GM21367 (cell line): ENCODE measurements around the gene AFAP1L2.

Experiments
- ATAC-seq: cut with Tn5 transposase; IDR thresholded peaks from one replicate; pipeline ENCODE4 v1.9.1; 2021; ENCODE audit not compliant: unreplicated experiment

AFAP1L2 gene, protein sequence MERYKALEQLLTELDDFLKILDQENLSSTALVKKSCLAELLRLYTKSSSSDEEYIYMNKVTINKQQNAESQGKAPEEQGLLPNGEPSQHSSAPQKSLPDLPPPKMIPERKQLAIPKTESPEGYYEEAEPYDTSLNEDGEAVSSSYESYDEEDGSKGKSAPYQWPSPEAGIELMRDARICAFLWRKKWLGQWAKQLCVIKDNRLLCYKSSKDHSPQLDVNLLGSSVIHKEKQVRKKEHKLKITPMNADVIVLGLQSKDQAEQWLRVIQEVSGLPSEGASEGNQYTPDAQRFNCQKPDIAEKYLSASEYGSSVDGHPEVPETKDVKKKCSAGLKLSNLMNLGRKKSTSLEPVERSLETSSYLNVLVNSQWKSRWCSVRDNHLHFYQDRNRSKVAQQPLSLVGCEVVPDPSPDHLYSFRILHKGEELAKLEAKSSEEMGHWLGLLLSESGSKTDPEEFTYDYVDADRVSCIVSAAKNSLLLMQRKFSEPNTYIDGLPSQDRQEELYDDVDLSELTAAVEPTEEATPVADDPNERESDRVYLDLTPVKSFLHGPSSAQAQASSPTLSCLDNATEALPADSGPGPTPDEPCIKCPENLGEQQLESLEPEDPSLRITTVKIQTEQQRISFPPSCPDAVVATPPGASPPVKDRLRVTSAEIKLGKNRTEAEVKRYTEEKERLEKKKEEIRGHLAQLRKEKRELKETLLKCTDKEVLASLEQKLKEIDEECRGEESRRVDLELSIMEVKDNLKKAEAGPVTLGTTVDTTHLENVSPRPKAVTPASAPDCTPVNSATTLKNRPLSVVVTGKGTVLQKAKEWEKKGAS

DNA sequence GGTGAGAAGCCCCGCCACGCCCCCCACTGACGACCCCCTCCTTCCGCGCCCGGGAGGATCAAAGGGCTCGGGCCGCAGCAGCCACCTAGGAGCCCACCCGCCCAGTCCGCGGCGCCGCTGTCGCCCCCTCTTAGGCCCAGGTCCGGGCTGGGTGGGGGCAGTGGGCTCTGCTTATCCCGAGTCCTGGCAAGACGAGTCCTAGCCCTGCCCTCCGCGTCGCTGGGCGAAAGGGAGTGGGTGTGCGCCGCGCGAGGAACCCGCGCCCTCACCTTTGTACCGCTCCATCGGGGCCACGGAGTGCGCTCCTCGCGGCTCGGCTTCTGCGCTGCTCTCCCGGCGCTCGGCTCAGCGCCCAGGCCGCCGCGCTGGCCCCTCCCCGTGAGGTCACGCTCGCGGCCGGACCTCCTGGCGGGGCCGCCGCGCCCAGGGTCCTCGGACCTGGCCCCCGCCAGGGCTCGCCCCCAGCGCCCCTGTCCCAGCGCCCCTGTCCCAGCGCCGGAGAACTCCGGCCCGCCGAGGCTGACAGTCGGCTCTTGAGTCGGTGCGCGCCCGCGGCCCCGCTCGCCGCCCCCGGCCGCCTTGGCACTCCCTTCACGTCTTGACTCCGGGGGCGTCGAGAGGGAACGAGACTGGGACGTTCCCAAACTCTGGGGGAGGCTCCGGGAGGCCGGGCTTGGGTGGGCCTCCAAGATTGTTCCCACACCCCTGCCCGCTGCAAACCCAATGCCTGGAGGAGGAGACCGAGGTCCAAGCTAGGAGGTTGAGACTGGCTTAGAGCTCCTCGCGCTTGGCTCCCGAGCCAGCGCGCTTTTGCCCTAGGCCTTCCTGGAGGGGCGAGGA lies at the start of gene AFAP1L2:
Gene AFAP1L2, minus strand, starts transcription at position 332 of the 840 bp plus-strand sequence. Its CDS starts 47 bp downstream, at position 285.
- ATAC-seq = no peak

DNA sequence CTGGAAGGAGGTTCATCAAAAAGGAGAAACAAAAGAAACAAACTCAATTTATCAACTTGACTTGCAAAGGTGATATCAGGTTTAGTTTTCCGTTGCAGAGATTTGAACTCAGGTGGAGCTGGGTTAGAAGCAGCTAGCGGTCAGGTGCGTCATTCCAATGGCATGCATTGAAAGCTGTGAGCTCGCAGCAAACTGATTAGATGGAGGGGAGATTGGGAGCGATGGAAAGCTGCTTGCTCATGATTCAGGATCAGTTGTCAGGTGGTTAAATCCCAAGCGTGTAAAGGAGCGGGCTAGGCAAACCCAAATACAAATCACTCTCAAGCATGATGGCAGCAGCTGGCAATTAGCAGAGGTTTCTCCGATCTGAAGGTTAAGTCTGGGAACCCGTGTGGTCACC lies 49.3 kb upstream of the AFAP1L2 start:
- ATAC-seq = no peak

DNA sequence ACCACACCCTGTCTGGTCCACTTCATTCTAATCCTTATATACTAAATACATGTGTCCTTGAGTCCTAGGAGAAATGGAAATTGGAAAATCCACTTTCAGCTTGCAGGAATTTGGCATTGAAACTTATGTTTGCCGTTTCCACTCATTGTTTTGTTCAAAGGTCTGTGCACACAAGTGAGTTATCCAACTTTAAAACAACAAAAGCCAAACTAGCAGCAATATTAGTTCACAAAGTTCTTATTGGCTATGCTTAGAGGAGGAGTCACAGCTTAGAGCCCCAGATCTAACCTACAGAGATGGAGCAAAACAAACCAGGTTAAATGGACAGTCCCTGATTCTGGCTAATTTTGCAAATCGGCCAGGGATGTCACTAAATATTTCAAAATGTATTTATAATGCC lies 44.6 kb upstream of the AFAP1L2 start:
- ATAC-seq = no peak

DNA sequence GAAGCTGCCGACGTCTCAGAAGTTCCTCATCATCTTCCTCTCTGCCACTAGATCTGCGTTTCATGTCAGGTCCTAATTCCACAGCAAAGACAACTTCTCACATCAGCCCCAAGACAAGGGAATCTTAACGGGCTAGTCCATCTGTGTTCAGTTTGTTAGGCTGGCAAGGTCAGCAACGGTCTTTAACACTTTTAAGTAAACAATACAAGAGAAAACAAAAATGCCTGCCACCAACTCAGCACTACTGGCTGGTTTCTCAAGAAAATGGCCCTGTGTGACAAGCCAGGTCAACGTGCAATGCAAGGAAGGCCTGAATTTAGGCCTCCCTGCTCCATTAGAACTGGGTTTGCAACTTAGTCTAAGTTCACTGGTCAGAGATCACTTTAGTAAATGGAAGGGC lies 41.0 kb upstream of the AFAP1L2 start:
- ATAC-seq = no peak

DNA sequence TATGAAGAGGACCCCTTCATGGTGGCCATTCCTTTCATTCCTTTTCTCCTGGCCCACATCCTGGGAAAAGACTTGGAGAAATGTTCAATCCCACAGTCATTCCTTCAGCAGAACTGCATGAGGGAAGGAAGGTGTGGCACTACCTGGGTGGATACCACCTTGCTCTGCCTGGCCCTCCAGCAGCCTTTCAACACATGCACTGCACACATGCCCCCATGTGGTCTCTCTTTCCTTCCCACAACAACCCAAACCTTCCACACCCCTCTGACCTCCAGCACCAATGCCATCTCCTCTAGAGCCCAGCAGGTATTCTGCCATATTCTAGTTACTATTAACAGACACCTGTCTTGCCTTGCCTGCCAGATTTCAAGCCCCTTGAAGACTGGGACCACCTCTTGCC lies 40.5 kb upstream of the AFAP1L2 start:
- ATAC-seq = no peak

DNA sequence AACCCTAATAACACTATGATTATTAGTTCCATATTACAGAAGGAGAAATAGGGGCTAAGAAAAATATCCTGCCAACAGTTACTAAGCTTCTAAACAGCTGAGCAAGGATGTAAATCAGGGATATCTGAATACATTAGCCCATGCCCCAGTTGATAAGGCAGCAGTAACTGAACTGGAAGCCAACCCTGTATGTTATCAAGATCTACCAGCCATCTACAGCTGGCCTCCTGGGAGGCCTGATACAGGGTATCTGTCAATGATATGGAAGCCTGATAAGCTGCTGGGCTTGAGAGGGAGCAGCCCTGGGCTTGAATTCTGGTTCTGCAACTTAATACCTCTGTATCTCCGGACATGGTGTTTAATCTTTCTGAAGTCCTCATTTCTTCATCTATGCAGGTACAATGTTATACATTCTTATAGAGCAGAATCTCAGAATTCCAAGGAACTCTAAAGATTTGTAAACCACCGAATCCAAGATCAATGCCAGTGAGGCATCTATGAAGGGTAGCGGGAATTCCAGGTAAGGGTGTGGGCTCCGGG lies 37.9 kb upstream of the AFAP1L2 start:
- ATAC-seq = no peak

DNA sequence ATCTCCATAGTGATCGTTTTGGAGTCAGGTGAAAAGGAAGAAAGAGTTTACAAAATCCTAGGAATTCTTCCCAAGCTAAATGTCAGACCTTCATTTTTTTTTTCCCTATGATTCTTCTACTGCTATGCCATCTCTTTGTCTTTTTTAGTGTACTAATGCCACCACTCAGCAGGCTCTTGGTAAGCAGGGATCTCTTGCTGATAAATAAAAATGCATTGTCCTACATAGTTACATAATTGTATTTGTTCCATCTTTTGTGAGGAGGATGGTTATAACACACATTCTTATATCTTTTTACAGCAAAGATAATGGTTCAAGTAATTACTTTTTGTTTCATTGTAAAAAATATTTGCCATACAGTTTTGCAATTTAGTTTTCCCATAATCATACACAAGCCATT lies 36.8 kb upstream of the AFAP1L2 start:
- ATAC-seq = no peak

DNA sequence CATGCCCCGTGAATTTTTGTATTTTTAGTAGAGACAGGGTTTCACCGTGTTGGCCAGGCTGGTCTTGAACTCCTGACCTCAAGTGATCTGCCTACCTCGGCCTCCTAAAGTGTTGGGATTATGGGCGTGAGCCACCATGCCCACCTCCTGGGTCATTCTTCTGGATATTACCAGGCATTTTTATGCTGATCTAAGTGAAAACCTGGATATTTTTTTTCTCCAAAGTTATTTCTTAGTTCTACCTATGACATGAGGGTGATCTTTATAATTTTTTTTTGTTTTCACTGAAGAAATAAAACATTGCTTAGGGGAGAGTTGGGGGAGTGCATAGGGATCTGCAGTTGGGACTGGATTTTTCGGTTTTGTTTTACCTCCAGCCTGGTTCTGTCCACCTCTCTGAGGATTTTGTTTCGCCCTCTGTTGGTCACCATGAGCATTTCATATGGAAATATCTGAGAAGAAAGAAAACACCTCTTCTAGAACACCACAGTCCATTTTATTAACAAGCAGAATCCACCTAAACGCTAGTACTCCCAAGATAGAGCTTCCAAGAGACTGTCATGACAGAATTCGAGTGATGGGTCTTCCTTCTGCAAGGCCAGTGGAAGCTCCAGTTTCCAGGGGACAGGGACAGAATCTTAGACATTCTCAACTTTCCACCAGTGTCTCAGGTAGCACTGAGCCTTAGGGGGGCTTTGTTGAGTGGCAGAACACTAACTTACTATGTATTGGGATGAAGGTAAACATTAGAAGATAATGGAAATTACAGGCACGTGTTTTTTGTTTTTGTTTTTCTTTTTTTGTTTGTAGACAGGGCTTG lies 33.4 kb upstream of the AFAP1L2 start:
- no peak for ATAC-seq

DNA sequence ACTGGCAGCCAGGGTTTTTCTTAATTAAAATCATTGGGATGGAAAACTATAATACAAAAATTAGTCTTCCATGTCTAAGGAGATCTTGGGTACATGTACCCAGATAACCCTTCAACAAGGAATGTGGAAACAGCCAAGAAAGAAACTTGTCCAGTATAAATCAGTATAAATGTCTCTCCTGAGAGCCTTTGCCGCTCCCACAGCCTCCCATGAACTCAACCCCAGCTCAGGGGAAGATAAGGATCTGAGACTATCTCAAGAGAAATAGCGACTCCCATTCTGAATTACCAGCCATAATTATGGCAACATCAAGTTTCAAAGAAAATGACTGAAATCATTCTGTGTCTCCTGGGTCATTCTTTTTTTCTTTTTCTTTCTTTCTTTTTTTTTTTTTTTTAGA lies 32.6 kb upstream of the AFAP1L2 start:
- no peak for ATAC-seq

DNA sequence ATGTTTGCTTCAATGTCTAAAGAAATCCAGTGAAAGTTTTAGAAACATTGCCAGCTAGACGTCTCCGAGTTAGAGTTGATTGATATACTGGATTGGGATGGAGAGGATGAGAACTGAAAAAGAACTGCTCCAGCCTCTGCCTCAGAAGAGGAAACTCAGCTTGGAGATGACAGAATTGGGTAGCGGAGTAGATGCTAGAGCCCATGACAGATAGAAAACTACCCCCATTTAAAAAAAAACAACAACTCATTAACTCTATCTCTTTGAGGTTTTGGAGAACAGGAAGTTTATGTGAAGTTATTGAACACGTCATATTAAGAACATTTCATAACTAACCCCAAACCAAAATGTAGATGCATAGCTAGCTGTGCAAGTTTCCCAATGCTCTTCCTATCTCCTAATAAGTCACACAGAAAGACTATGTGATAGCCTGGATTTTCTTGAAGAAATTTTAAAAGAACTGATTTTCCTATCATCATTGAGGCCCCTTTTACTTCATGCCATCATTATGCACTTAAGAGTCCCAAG lies 28.3 kb upstream of the AFAP1L2 start:
- ATAC-seq = no peak

DNA sequence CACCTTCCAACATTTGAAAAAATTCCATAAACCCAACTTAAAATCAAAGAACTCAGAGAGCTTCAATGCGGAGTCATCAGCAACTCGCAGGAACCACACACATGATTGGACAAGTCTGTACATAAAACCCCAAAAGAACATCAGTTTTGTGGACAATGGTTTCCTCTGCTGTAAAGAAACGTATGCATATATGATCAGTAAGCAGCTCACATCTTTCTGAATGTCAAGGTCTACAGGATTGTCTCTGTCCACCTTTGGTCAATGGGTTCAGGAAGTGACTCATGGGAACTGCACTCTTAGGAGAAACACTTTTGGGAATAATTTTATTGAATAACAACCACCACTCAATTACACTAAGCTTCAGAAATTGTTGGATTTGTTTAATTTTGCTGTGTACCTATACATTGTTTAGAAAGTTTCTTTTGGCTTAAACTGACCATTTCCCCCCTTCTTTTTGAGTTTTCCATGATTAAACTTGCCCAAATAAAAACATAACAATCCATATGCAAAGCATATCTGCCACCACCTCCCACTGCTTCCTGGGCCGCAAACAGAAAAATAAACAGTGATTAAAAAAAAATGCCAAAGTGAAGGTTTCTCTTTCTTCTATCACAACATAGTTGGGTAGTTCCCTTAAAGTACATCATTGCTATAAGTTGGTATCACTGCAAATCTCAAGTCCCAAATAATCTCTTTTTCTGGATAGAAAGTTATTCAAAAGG lies 27.3 kb upstream of the AFAP1L2 start:
- ATAC-seq = no peak

DNA sequence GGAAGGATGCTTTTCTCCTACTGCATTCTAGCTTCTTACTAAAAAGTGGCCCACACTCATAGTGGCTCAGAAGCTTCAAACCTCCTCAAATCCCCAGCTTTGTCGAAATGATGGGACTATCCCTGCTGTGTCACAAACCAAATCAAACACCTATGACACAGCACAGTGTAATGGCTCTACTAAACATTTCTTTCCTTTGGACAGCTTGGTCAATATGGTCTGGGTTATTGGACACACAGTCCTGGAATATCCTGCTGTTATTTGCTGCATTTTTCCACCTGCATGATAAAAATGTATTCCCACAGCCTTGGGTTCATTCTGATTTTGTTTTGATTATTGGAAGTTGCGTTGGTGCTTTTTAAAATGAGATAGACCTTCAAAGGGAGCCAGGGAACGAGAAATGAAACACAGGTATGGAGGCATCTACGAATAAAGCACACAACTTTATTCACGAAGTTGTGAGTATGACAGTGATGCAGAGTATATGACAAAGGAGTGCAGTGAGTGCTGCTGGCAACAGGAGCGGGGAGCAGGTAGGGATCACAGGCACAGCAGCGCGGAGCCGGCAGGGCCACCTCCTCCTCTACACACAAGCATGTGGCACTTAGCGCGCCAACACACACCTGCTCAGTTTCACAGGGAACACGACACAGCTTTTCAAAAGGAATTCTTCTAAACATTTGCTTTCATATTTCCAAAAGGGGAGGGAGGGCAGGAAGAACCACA lies 26.5 kb upstream of the AFAP1L2 start:
- ATAC-seq = no peak

DNA sequence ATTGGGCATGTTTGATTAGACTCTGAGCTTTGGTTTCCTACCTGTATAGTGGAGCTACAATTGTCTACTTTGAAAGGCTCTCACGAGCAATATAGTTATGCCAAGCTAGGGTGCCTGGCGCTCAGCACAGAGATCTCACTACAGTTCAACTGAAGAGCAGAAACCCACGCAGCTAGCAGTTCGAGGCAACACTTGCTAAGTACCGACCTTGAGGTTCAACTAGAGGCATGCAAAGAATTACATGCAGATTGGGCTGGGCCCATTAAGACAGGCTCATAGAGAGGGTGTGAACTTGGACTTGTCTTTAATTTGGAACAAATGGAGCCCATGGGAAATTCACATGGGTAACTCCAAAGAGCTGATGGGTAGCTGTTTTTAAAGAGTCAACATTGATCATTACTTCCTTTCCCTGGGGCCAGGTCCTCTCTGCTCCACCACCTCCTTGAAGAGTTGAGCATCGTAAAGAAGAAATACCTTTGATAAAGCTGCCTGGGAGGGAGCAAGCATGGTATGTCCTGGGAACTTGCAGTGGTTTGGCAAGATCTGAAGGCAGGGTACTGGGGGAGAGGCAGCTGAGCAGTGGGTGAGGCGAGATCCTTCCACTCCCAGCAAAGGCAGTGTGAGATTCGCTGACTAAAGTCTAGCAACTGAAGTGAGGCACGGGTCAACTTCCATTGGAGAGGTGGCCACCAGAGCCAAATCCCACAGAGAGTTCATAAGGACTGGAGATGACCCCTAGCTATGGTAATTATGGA lies 25.5 kb upstream of the AFAP1L2 start:
- ATAC-seq = no peak

DNA sequence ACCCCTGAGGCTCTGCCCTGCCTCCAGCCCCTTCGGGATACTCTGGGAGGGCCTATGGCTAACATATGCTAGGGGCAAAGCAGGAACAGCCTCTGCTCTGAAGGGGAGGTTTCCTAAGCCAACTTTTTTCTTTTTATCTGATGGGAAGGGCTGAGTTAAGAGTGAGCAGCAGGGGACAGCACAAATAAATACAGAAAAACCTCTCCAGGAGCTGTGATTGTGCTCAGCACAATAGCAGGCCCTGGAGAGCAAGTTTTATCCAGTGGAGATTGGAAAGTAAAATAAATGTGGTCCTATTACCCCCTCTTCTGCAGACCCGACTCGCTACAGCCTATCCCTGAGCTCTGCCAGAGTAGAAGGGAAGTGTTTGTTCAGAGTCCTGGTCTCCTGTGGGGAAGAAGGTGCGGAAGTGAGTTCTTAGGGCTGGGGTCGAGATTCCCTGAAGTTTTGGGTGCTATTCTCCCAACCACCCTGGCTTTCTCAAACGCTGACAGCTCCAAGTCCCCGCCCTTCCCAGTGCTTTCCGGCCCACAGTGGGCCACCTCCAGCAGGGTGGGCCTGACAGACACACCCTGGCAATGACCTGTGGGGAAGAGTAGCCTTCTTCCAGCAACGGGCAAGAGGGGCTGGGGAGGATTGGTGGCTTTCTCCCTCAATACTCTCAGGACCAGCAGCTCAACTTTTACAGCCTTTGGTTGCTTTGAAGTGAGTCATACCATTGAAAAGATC lies 23.0 kb upstream of the AFAP1L2 start:
- ATAC-seq = no peak

DNA sequence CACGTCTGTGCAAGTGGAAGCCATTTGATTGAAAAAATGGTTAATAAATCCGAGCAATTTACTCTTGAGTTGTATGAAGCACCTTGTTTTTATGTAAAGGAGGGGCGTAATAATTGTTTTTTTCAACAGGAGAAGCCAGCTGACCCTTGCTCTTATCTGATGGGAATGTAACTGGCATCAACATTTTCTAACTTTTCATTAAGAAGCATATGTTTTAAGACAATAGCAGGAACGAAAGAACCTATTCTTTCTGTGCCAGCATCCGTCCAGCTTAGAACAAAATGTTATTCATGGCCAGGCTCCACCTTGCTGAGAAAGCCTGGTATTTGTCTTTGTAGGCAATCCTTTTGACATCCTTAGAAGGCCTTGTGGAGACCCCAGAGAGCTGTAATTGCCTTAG lies 22.2 kb upstream of the AFAP1L2 start:
- no peak for ATAC-seq

DNA sequence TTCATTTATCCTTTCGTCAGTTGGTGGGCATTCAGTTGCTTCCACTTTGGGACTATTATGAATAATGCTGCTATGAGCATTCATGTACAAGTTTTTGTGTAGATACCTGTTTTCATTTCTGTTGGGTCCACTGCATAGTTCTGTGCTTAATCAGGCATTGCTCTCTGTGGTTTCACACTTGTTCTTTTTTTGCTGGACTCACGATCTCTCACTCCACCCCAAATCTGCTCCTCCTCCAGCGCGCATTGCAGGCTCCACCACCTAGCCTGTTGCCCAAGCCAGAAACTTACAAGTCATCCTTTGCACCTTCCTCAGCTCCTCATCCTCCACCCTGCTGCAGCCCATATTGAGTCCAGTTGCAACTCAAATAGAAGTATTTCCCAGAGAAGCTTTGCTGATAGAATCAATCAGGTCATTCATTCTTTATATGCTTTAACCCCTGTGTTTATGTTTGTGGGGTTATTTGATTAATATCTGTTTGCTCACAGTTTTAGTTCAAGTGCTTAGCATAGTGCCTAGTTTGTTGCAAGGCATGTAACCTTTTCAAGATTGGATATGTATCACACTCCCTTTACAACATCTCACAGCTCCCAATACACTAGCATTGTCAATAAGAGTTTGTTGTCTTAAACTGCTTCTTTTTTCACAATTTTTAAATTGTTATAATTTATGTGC lies 16.6 kb upstream of the AFAP1L2 start:
- peak; percentile 73 for ATAC-seq

DNA sequence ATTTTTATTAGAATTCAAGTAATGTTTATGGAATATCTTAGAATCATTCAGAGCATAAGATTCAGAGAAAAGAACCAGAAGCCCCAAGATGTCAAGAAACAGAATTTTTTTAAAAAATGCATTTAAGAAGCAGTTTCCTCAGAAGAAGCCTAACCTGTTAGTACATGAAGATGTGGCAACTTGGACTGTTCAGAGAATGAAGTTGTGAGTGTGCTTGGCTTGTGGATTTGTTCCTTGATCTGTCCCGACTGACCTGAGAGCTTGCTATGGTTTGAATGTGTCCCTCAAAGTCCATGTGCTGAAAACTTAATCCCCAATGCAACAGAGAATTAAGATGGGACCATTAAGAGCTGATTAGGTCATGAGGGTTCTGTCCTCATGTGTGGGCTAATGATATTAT lies 13.8 kb upstream of the AFAP1L2 start:
- ATAC-seq = no peak
